HCT116 (cell line): ENCODE data around the gene SMARCD2.

Experiments
- CBX3 ChIP-seq: IDR thresholded peaks from 2 replicates; pipeline ENCODE4 v1.6.1; 2012; ENCODE audit warnings: low read depth
- EGR1 ChIP-seq: IDR thresholded peaks from 2 replicates; pipeline ENCODE4 v1.6.1; 2012; ENCODE audit warnings: low read depth
- EZH2 ChIP-seq: fragments of 200-600 bp; sonication (generic); IDR thresholded peaks from 2 replicates; pipeline ENCODE4 v1.6.1; 2017; ENCODE audit warnings: antibody characterized with exemption, mixed run types
- TF ChIP-seq, protein P1 (sequence below): IDR thresholded peaks from 2 replicates; pipeline ENCODE4 v1.6.1; 2012; ENCODE audit warnings: low read depth

GRCh38 chr17:63826468-63827001 lies 15.9 kb downstream of the SMARCD2 start:
- TF ChIP-seq, protein P1, sequence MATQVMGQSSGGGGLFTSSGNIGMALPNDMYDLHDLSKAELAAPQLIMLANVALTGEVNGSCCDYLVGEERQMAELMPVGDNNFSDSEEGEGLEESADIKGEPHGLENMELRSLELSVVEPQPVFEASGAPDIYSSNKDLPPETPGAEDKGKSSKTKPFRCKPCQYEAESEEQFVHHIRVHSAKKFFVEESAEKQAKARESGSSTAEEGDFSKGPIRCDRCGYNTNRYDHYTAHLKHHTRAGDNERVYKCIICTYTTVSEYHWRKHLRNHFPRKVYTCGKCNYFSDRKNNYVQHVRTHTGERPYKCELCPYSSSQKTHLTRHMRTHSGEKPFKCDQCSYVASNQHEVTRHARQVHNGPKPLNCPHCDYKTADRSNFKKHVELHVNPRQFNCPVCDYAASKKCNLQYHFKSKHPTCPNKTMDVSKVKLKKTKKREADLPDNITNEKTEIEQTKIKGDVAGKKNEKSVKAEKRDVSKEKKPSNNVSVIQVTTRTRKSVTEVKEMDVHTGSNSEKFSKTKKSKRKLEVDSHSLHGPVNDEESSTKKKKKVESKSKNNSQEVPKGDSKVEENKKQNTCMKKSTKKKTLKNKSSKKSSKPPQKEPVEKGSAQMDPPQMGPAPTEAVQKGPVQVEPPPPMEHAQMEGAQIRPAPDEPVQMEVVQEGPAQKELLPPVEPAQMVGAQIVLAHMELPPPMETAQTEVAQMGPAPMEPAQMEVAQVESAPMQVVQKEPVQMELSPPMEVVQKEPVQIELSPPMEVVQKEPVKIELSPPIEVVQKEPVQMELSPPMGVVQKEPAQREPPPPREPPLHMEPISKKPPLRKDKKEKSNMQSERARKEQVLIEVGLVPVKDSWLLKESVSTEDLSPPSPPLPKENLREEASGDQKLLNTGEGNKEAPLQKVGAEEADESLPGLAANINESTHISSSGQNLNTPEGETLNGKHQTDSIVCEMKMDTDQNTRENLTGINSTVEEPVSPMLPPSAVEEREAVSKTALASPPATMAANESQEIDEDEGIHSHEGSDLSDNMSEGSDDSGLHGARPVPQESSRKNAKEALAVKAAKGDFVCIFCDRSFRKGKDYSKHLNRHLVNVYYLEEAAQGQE = no peak
- TF ChIP-seq CBX3 (no peak), EGR1 (no peak), EZH2 (no peak)
